Ascending aorta (tissue), 2 donors: ENCODE measurements around the gene SQOR. TPM values are rescaled to one million over a fixed set of nuclear protein-coding genes. Genes with fewer than 3 reads are reported as not detected.

Experiments used
- DNase-seq, 2 donors: peaks; one replicate each; pipeline ENCODE4 v3.0.0-alpha.2; 2019; ENCODE audit warnings: low spot score in 2 of 2
- H3K27ac ChIP-seq, 2 donors: fragments of 200-600 bp; sonication (generic); one replicate each; pipeline ENCODE4 v1.5.1; 2016 to 2017; ENCODE audit warnings: mild to moderate bottlenecking in 1 of 2
- H3K27me3 ChIP-seq: fragments of 200-600 bp; sonication (generic); one replicate; pipeline ENCODE4 v1.5.1; 2017
- H3K36me3 ChIP-seq, 2 donors: fragments of 200-600 bp; sonication (generic); one replicate each; pipeline ENCODE4 v1.5.1; 2016
- H3K4me1 ChIP-seq, 2 donors: fragments of 200-600 bp; sonication (generic); one replicate each; pipeline ENCODE4 v1.5.1; 2016 to 2017; ENCODE audit warnings: mild to moderate bottlenecking in 1 of 2
- H3K4me3 ChIP-seq, 2 donors: fragments of 200-600 bp; sonication (generic); one replicate each; pipeline ENCODE4 v1.5.1; 2016 to 2017; ENCODE audit warnings: mild to moderate bottlenecking in 1 of 2
- H3K9me3 ChIP-seq, 2 donors: fragments of 200-600 bp; sonication (generic); one replicate each; pipeline ENCODE4 v1.5.1; 2016
- intact Hi-C: fragments of 100-400 bp; cut with DNase I; formaldehyde crosslinking; loops from one replicate; pipeline ENCODE4 v1.15.1; 2023
- total RNA-seq: library from RNA; depleted of rRNA; stranded (reverse); fragments of >200 nt; gene quantifications from one replicate; pipeline ENCODE4 v1.1.0, GENCODE V29; 2016
- TF ChIP-seq, protein P1 (sequence below), 3 experiments: fragments of 200-600 bp in 2 of 3; fragments of 450-650 bp in 1 of 3; sonication (generic) in 2 of 3; IDR thresholded peaks; one replicate each; pipeline ENCODE4 v1.5.1; 2016 to 2019; ENCODE audit warnings: antibody characterized with exemption in 3 of 3, mild to moderate bottlenecking in 1 of 3, moderate library complexity in 1 of 3

SQOR gene
- total RNA-seq, 1 donor from 2014 or later = 61.4 TPM

DNA sequence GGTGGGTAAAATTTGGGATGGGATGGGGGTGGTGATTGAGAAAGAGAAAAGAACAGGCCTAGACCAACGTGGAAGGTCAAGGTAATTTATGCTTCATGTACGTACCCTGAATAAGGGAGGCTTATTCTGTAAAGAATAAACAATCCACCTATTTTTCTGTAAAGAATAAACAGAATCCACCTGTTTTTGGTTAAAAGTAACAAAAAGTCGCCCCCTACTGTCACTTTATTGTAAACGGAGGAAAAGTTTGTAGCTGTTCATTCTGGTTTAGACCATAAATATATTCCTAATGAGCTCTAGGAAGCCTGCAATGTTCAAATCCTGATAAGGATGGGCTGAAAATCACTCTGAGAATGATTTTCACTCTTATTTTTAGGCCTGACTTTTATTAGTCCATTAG, 23.5 kb upstream of the SQOR start:
- no peak for DNase-seq
- no peak overlapping the region for H3K27ac ChIP-seq
- intact Hi-C loops = loop anchor here (5.0 kb wide), 2 partner anchors 89 to 154 kb away; partner anchors contain the start of gene SLC30A4
- no peaks in the 10 kb centered on the region for H3K4me1 ChIP-seq
- no peaks in the 10 kb centered on the region for H3K27me3 ChIP-seq
- no peaks in the 10 kb centered on the region for H3K9me3 ChIP-seq
- peaks cover 7 to 22% of the 10 kb centered on the region in 2 donors for H3K36me3 ChIP-seq
- H3K4me3 ChIP-seq = no peak overlapping the region
- TF ChIP-seq, protein P1, sequence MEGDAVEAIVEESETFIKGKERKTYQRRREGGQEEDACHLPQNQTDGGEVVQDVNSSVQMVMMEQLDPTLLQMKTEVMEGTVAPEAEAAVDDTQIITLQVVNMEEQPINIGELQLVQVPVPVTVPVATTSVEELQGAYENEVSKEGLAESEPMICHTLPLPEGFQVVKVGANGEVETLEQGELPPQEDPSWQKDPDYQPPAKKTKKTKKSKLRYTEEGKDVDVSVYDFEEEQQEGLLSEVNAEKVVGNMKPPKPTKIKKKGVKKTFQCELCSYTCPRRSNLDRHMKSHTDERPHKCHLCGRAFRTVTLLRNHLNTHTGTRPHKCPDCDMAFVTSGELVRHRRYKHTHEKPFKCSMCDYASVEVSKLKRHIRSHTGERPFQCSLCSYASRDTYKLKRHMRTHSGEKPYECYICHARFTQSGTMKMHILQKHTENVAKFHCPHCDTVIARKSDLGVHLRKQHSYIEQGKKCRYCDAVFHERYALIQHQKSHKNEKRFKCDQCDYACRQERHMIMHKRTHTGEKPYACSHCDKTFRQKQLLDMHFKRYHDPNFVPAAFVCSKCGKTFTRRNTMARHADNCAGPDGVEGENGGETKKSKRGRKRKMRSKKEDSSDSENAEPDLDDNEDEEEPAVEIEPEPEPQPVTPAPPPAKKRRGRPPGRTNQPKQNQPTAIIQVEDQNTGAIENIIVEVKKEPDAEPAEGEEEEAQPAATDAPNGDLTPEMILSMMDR (IDR thresholded peaks at IDR 0.05) = peak in 1 of 3 experiments; percentile 27

DNA sequence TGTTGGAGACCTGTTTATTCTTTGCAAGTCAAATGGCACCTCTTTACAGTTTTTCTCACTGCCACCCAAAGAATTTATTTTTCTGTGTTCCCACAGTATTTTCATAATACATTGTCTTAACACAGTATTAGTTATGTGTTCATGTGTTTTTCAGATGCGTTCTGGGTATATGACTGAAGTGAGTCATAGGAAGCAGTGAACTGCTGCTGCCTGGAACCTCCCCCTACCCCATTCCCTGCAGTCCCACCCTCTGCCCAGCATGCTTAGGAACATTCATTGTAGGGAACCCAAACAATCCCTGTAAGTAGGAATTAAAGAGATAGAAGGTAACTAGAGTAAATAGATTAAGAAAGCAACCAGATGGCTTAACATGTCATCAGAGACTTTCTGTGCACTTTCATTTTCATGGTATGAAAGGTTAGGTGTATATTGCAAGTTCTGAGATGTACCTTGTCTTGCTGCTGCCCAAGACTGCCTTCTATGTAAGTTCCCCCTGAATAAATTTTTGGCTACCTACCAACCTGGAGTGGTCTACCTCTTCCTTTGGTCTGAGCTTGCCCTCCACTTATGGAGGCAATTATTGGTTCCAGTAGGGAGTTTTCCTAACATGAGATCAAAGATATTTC, 21.9 kb upstream of the SQOR start:
- intact Hi-C loops = loop anchor here (5.0 kb wide), 2 partner anchors 91 to 156 kb away; partner anchors contain the start of gene SLC30A4
- no peak for DNase-seq
- no peak overlapping the region for H3K27ac ChIP-seq
- H3K4me3 ChIP-seq = no peak overlapping the region
- H3K9me3 ChIP-seq = no peaks in the 10 kb centered on the region
- H3K36me3 ChIP-seq = peaks cover 0 to 6% of the 10 kb centered on the region in 2 donors
- H3K4me1 ChIP-seq = no peaks in the 10 kb centered on the region
- TF ChIP-seq, protein P1 (IDR thresholded peaks at IDR 0.05) = no peak
- no peaks in the 10 kb centered on the region for H3K27me3 ChIP-seq

DNA sequence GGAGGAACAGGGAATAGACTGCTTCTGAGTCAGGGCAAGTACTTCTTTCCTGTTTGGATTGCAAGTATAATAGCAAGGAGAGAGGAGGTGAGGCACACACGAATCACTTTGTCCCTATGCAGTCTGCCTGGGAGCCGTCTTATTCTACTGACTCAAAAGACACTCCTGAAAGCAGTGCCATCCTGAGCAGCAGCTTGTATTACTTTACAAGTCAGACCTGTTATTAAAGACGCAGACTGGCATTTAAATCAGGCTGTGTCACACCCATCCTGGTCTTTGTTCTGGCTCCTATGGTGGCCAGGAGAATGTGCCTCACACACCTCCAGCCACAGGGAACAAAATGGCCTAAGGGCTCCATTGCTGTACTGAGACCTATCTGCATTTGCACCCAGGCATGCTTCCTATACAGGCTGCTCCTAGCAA, 17.9 kb upstream of the SQOR start:
- Histone ChIP-seq H3K4me3 (no peak overlapping the region), H3K27ac (no peak overlapping the region), H3K9me3 (no peaks in the 10 kb centered on the region), H3K36me3 (no peaks in the 10 kb centered on the region), H3K4me1 (no peaks in the 10 kb centered on the region), H3K27me3 (no peaks in the 10 kb centered on the region)
- TF ChIP-seq, protein P1 (IDR thresholded peaks at IDR 0.05) = no peak
- no peak for DNase-seq
- intact Hi-C loops = no loop called here

DNA sequence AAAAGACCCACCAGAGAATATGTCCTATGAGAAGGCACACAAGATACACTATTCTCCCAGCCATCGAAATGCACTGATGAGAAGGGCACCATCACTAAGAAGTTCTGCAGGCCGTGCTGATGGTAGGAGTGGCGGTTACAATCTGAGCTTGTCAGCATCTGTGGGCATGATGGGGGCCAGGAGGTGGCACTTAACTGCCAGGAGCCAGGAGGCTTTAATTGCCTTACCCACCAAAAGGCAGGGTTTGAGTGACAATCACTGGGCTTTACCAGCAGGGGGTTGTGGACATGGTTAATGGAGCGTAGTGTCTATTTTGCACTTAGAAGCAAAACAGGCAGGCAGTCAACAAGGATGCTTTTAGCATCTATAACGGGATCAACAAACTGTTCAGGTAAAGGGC, 16.0 kb upstream of the SQOR start:
- H3K4me3 ChIP-seq = no peak overlapping the region
- DNase-seq = no peak
- H3K4me1 ChIP-seq = no peaks in the 10 kb centered on the region
- H3K27me3 ChIP-seq = no peaks in the 10 kb centered on the region
- no peak overlapping the region for H3K27ac ChIP-seq
- TF ChIP-seq, protein P1 (IDR thresholded peaks at IDR 0.05) = no peak
- no peaks in the 10 kb centered on the region for H3K36me3 ChIP-seq
- H3K9me3 ChIP-seq = no peaks in the 10 kb centered on the region
- intact Hi-C loops = no loop called here

DNA sequence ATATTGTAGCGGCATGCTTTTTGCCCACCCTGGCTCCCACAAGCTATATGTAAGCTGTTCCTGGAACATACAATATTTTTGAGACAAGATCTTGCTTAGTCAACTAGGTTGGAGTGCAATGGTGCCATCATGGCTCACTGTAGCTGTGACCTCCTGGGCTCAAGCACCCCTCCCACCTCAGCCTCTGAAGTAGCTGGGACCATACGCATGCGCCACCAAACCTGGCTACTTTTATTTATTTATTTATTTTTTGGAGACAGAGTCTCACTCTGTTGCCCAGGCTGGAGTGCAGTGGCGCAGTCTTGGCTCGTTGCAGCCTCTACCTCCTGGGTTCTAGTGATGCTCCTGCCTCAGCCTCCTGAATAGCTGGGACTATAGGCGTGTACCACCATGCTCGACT, 6.7 kb upstream of the SQOR start:
- no peak for DNase-seq
- H3K9me3 ChIP-seq = peaks cover 0 to 12% of the 10 kb centered on the region in 2 donors

More for the DNA sequence above, 6.7 kb upstream of the SQOR start:
- TF ChIP-seq, protein P1 (IDR thresholded peaks at IDR 0.05) = no peak
- no peak overlapping the region for H3K4me3 ChIP-seq
- intact Hi-C loops = no loop called here
- H3K27ac ChIP-seq = no peak overlapping the region
- no peaks in the 10 kb centered on the region for H3K36me3 ChIP-seq
- H3K4me1 ChIP-seq = no peaks in the 10 kb centered on the region
- no peaks in the 10 kb centered on the region for H3K27me3 ChIP-seq
